B cell (primary cell): ENCODE results near the gene SETBP1. TPM values are rescaled to one million over a fixed set of nuclear protein-coding genes. Genes with fewer than 3 reads are reported as not detected.

Source experiments
- ATAC-seq: fragments of 200-7000 bp; cut with Tn5 transposase; one replicate; pipeline ENCODE4 v1.10.0; 2021; ENCODE audit warnings: low read depth, mild to moderate bottlenecking, moderate number of reproducible peaks, moderate library complexity
- CTCF ChIA-PET: fragments of 350-600 bp; sonication (Branson Sonifier 250); formaldehyde crosslinking; loops from one replicate; lab custom pipeline; 2021; ENCODE audit warnings: antibody characterized with exemption, inconsistent platforms; lab: Charles Lee
- POLR2A ChIA-PET: fragments of 350-600 bp; sonication (Branson Sonifier 250); formaldehyde crosslinking; loops from one replicate; lab custom pipeline; 2021; ENCODE audit warnings: antibody characterized with exemption; lab: Charles Lee
- DNase-seq: peaks from one replicate; pipeline ENCODE4 v3.0.0; 2013
- H2AFZ ChIP-seq: 2 replicates; pipeline ENCODE4 v1.6.1; 2012; ENCODE audit warnings: mild to moderate bottlenecking, low read depth, low read length; ENCODE audit not compliant: insufficient read depth, poor library complexity, severe bottlenecking
- H3K27ac ChIP-seq, 2 donors: 1 replicate in 1 of 2; 2 replicates in 1 of 2; pipeline ENCODE4 v1.5.1; 2012 to 2013; ENCODE audit warnings: low read length in 2 of 2, mild to moderate bottlenecking in 2 of 2, moderate library complexity in 1 of 2
- H3K27me3 ChIP-seq, 4 experiments: fragments of 200-600 bp in 1 of 4; sonication (generic) in 1 of 4; replicated peaks in 1 of 4; 1 replicate in 2 of 4; 2 replicates in 2 of 4; pipeline versions ENCODE4 v1.6.1 to v1.7.0; 2013 to 2016; ENCODE audit warnings: low read length in 3 of 4, mild to moderate bottlenecking in 2 of 4, mixed read lengths in 1 of 4, moderate library complexity in 1 of 4; ENCODE audit not compliant: insufficient read depth in 4 of 4, control insufficient read depth in 3 of 4; ENCODE audit errors: control extremely low read depth in 1 of 4
- H3K36me3 ChIP-seq, 2 experiments: replicated peaks in 1 of 2; 1 replicate in 1 of 2; 2 replicates in 1 of 2; pipeline versions ENCODE4 v1.6.1 to v1.7.1; 2013; ENCODE audit warnings: low read length in 1 of 2; ENCODE audit not compliant: insufficient read depth in 2 of 2, control insufficient read depth in 1 of 2; ENCODE audit errors: control extremely low read depth in 1 of 2, extremely low read depth in 1 of 2
- H3K4me1 ChIP-seq, 2 donors: fragments of 200-600 bp in 1 of 2; sonication (generic) in 1 of 2; 1 replicate in 1 of 2; 2 replicates in 1 of 2; pipeline versions ENCODE4 v1.5.1 to v1.6.1; 2013 to 2017; ENCODE audit warnings: low read length in 2 of 2; ENCODE audit not compliant: control insufficient read depth in 2 of 2, insufficient read depth in 2 of 2
- H3K4me2 ChIP-seq: replicated peaks from 2 replicates; pipeline ENCODE3; 2012; ENCODE audit warnings: mild to moderate bottlenecking, low read depth, low read length; ENCODE audit not compliant: poor library complexity, severe bottlenecking
- H3K4me3 ChIP-seq, 5 experiments: fragments of 200-600 bp in 1 of 5; sonication (generic) in 1 of 5; 1 replicate in 3 of 5; 2 replicates in 2 of 5; pipeline versions ENCODE4 v1.5.1 to v1.7.0; 2011 to 2016; ENCODE audit warnings: low read length in 4 of 5, mild to moderate bottlenecking in 4 of 5, low read depth in 2 of 5, control low read depth in 1 of 5, moderate library complexity in 1 of 5; ENCODE audit not compliant: insufficient read depth in 1 of 5; ENCODE audit errors: control extremely low read depth in 1 of 5, extremely low read depth in 1 of 5
- H3K79me2 ChIP-seq: fragments of 200-600 bp; sonication (generic); one replicate; pipeline ENCODE4 v1.6.0; 2016; ENCODE audit warnings: low read length; ENCODE audit not compliant: control insufficient read depth, insufficient read depth
- H3K9ac ChIP-seq: fragments of 200-600 bp; sonication (generic); 2 replicates; pipeline ENCODE4 v1.6.1; 2017; ENCODE audit warnings: mild to moderate bottlenecking, low read length, moderate library complexity
- H3K9me3 ChIP-seq, 3 donors: one replicate each; pipeline versions ENCODE4 v1.6.1 to v1.7.1; 2013; ENCODE audit warnings: low read length in 2 of 3; ENCODE audit not compliant: control insufficient read depth in 2 of 3, insufficient read depth in 1 of 3; ENCODE audit errors: control extremely low read depth in 1 of 3
- H4K20me1 ChIP-seq: 2 replicates; pipeline ENCODE4 v1.6.0; 2012; ENCODE audit warnings: mild to moderate bottlenecking, low read length; ENCODE audit not compliant: insufficient read depth, control insufficient read depth, poor library complexity, severe bottlenecking
- H3K27ac Mint-ChIP-seq: one replicate; pipeline ENCODE4 v1.8.0; 2021; ENCODE audit warnings: mixed read lengths
- H3K27me3 Mint-ChIP-seq: one replicate; pipeline ENCODE4 v1.8.0; 2021; ENCODE audit warnings: mixed read lengths
- H3K4me1 Mint-ChIP-seq: one replicate; pipeline ENCODE4 v1.8.0; 2021; ENCODE audit warnings: mixed read lengths
- H3K4me3 Mint-ChIP-seq: one replicate; pipeline ENCODE4 v1.8.0; 2021; ENCODE audit warnings: mixed read lengths
- H3K9me3 Mint-ChIP-seq: one replicate; pipeline ENCODE4 v1.8.0; 2022; ENCODE audit warnings: mixed read lengths; ENCODE audit not compliant: insufficient read depth
- CTCF ChIP-seq: fragments of 200-600 bp; IDR thresholded peaks from one replicate; pipeline ENCODE4 v1.8.0; 2022; ENCODE audit warnings: antibody characterized with exemption, mild to moderate bottlenecking
- EZH2 ChIP-seq: IDR thresholded peaks from 2 replicates; pipeline ENCODE4 v1.6.1; 2012; ENCODE audit warnings: borderline replicate concordance, low read depth, mild to moderate bottlenecking, moderate library complexity, low read length; ENCODE audit not compliant: insufficient read depth, poor library complexity, severe bottlenecking
- WGBS: methylation state at CpG from one replicate; pipeline ENCODE4 v1.1.5; 2013; ENCODE audit warnings: missing lambda C conversion rate; ENCODE audit not compliant: insufficient coverage; 5-methylcytosine and 5-hydroxymethylcytosine counted together
- intact Hi-C: fragments of 100-400 bp; cut with micrococcal nuclease; formaldehyde crosslinking; loops from one replicate; pipeline ENCODE4 v1.10.0; 2022
- polyA plus RNA-seq: library from polyadenylated mRNA; depleted of rRNA; stranded (reverse); fragments of >200 nt; gene quantifications from 2 replicates; pipeline ENCODE4 v1.2.3, GENCODE V29; 2012
- total RNA-seq, 2 donors: library from RNA; stranded (reverse); fragments of 120-200 nt in 1 of 2; gene quantifications; 1 replicate in 1 of 2; 2 replicates in 1 of 2; pipeline versions ENCODE4 v1.2.3 to v1.2.4, GENCODE V29; 2013 to 2022

SETBP1 gene
- total and polyA plus RNA-seq, 2 donors (not counting 1 experiment from before 2014, with no cell fraction given), result 15.1 to 129 TPM

DNA sequence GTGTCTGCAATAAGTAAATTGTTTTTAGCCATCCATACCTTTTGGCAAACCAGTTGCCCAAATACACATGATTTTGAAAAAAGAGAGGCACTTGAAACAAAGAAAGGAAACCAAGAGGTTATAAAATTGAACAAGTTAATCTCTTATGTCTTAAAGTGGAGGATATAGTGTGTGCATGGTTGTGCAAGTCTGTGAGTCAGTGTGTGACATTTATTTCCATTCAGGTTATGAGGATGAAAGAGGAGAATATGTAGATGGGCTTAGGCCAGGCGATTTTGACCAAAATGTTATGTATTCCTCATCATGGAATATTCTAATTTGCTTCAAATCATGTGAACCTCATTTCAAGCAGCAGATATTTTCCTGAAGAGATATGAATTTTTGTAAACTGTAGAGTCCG is 123.3 kb downstream of the SETBP1 start:
- ATAC-seq, result no peak
- Histone ChIP-seq H3K36me3 (peaks cover 0 to 10% of the 10 kb centered on the region in 2 experiments), H3K4me3 (no peak overlapping the region), H2AFZ (no peak overlapping the region), H3K27me3 (no peaks in the 10 kb centered on the region), H3K4me1 (peaks cover 36 to 39% of the 10 kb centered on the region in 2 donors), H3K4me2 (no peak overlapping the region), H3K9ac (no peak overlapping the region), H3K9me3 (peaks cover 0 to 3% (median 0%) of the 10 kb centered on the region in 3 donors), H4K20me1 (no peaks in the 10 kb centered on the region), H3K27ac (no peak overlapping the region), H3K79me2 (peaks cover 85% of the 10 kb centered on the region)
- Mint-ChIP-seq H3K9me3 (peaks cover 4% of the 10 kb centered on the region), H3K4me1 (peaks cover 88% of the 10 kb centered on the region), H3K4me3 (no peak overlapping the region), H3K27ac (no peak overlapping the region), H3K27me3 (no peaks in the 10 kb centered on the region)
- TF ChIP-seq CTCF (no peak), EZH2 (no peak)
- DNase-seq, result no peak
- ChIA-PET CTCF (no interaction called here), POLR2A (no interaction called here)
- intact Hi-C loops, result loop anchor here (2.0 kb wide), 1 partner anchor 15 kb away; no protein-coding TSS in a partner anchor
- WGBS, result 80% methylated on average over 1 of the region's 2 CpGs

DNA sequence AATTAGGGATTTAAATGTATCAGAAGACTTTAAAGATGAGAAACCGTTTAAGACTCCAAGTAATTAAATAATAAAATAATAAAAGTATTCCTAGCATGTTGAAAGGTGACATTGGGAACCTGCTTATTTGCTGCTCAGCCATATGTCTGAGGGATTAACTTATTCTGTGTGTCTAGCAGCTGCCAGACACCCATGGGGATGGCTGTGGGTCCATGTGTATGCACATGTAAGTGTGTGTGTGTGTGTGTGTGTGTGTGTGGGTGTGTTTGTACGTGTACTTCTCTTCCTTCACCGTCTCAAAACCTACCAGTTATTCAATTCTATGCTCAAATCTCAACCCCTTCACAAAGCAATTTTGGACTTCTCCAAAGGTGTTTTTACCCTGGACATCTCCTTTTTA is 124.5 kb downstream of the SETBP1 start:
- TF ChIP-seq CTCF, result no peak
- TF ChIP-seq EZH2, result no peak
- no CpG with 5 or more reads among the region's 3 CpGs for WGBS
- Histone ChIP-seq H3K9ac (no peak overlapping the region), H3K36me3 (peaks cover 0 to 10% of the 10 kb centered on the region in 2 experiments), H3K27me3 (no peaks in the 10 kb centered on the region), H3K4me3 (no peak overlapping the region), H3K27ac (no peak overlapping the region), H2AFZ (no peak overlapping the region), H3K79me2 (peaks cover 86% of the 10 kb centered on the region), H3K4me2 (no peak overlapping the region), H4K20me1 (no peaks in the 10 kb centered on the region), H3K4me1 (peaks cover 25 to 28% of the 10 kb centered on the region in 2 donors), H3K9me3 (peaks cover 0 to 3% (median 0%) of the 10 kb centered on the region in 3 donors)
- CTCF ChIA-PET, result no interaction called here
- Mint-ChIP-seq H3K27me3 (no peaks in the 10 kb centered on the region), H3K4me3 (no peak overlapping the region), H3K9me3 (peaks cover 4% of the 10 kb centered on the region), H3K4me1 (peaks cover 83% of the 10 kb centered on the region), H3K27ac (peak overlapping the region; percentile 68)
- ATAC-seq (no peak), DNase-seq (no peak)
- intact Hi-C loops, result loop anchor here (2.0 kb wide), 1 partner anchor 14 kb away; no protein-coding TSS in a partner anchor
- POLR2A ChIA-PET, result interaction anchor here (1.1 kb wide), 1 partner anchor 9 kb away, joined by 3 read pairs; no protein-coding TSS in a partner anchor
